ENCODE results near the gene HS6ST3. TPM values are rescaled to one million over a fixed set of nuclear protein-coding genes. Genes with fewer than 3 reads are reported as not detected.

Gene HS6ST3
- total and polyA plus RNA-seq, 2 of the 13 experiments (the other 11 are each of a cell fraction or from before 2014, with no cell fraction given): not detected

- Histone ChIP-seq H2AFZ (ENCODE audit: low read length) (no peak overlapping the region), H3K27ac (ENCODE audit: extremely low read length, insufficient read depth, low read length) (no peak overlapping the region), H4K20me1 (ENCODE audit: insufficient read depth, low read length) (no peaks in the 10 kb centered on the region), H3K79me2 (ENCODE audit: insufficient read depth, low read length) (no peaks in the 10 kb centered on the region), H3K9me3 (ENCODE audit: low read length) (no peaks in the 10 kb centered on the region), H3K36me3 (replicated peaks in 1 of 2; ENCODE audit: control insufficient read depth in 1 of 2, insufficient read depth in 2 of 2, low read length in 2 of 2) (no peaks in the 10 kb centered on the region), H3K9ac (ENCODE audit: insufficient read depth, low read depth, low read length) (no peak overlapping the region), H3K4me3 (replicated peaks in 1 of 3; ENCODE audit: insufficient read depth in 1 of 3, low read depth in 2 of 3, low read length in 3 of 3) (no peak overlapping the region), H3K4me2 (ENCODE audit: low read depth, low read length) (no peak overlapping the region), H3K27me3 (ENCODE audit: control insufficient read depth in 1 of 2, insufficient read depth in 2 of 2, low read length in 2 of 2) (peaks cover 0 to 12% of the 10 kb centered on the region in 2 experiments; a peak in 1 of 5 replicates), H3K4me1 (ENCODE audit: insufficient read depth, low read length) (no peaks in the 10 kb centered on the region)
- no peak for DNase-seq (ENCODE audit: low spot score)
- intact Hi-C loops (cut with micrococcal nuclease; ENCODE audit: unreplicated experiment) (no loop called here), in situ Hi-C loops (cut with HindIII; ENCODE audit: extremely low pct_ligation_motif_present, low pct_unique_long_range_greater_than_20kb) (no loop called here)
- no peak for FAIRE-seq
- ChIA-PET CTCF (ENCODE audit: low intra/inter-chr PET ratio, low total read pairs) (no interaction called here), POLR2A (no interaction called here)
- no TSS peak for BruUV-seq (replicated peaks)
- no peak for ATAC-seq
- WGBS (ENCODE audit: low lambda C conversion rate): 0% methylated on average over 2 of the region's 2 CpGs
- TF ChIP-seq TCF12 (IDR thresholded peaks at IDR 0.05) (no peak), TCF12 (CRISPR knock-in tag; IDR thresholded peaks at IDR 0.05) (no peak), GLMP (CRISPR knock-in tag; IDR thresholded peaks at IDR 0.05; ENCODE audit: borderline replicate concordance) (no peak), ZNF234 (CRISPR knock-in tag; conservative IDR thresholded peaks at IDR 0.05) (no peak), CSRNP1 (CRISPR knock-in tag; IDR thresholded peaks at IDR 0.05) (no peak), CHD2 (IDR thresholded peaks at IDR 0.05; ENCODE audit: low read depth, low read length) (no peak), ZNF672 (CRISPR knock-in tag; IDR thresholded peaks at IDR 0.05) (no peak), SYNCRIP (IDR thresholded peaks at IDR 0.05; ENCODE audit: insufficient read depth, low read depth, low read length) (no peak), ZNF235 (CRISPR knock-in tag; IDR thresholded peaks at IDR 0.05; ENCODE audit: borderline replicate concordance) (no peak), ZBTB44 (CRISPR knock-in tag; IDR thresholded peaks at IDR 0.05) (no peak), RERE (CRISPR knock-in tag; IDR thresholded peaks at IDR 0.05; ENCODE audit: low read depth) (no peak), FOXK1 (CRISPR knock-in tag; IDR thresholded peaks at IDR 0.05; ENCODE audit: borderline replicate concordance, low read depth) (no peak), PHB2 (IDR thresholded peaks at IDR 0.05; ENCODE audit: partially characterized antibody) (no peak), NFRKB (IDR thresholded peaks at IDR 0.05) (no peak), MTERF4 (CRISPR knock-in tag; IDR thresholded peaks at IDR 0.05) (no peak)
These were observed 14.6 kb downstream of the HS6ST3 start for GRCh38 chr13:96104516-96104915.
